Measurements from ENCODE around the gene SLC5A6. TPM values are rescaled to one million over a fixed set of nuclear protein-coding genes. Genes with fewer than 3 reads are reported as not detected.

Gene SLC5A6
- total and polyA plus RNA-seq, 2 of the 4 experiments (the other 2 are of a cell fraction) = 28.8 to 34.2 TPM

- peaks cover 9% of the 10 kb centered on the region; the same call in 1 of the 2 replicates for H3K9me1 ChIP-seq (ENCODE audit: insufficient read depth, low read length)
- no peak overlapping the region for H2BK15ac ChIP-seq (ENCODE audit: low read depth, low read length)
- no peak overlapping the region for H2AK5ac ChIP-seq (ENCODE audit: low read depth, low read length)
- H3K27ac ChIP-seq (ENCODE audit: insufficient read depth, low read length) = no peak overlapping the region
- no TSS peak for BruUV-seq (replicated peaks)
- H2AFZ ChIP-seq (replicated peaks; ENCODE audit: low read length, poor library complexity) = peak overlapping the region; percentile 39
- TF ChIP-seq CEBPB (IDR thresholded peaks at IDR 0.05; ENCODE audit: low read depth, low read length) = no peak
- TF ChIP-seq MAZ (IDR thresholded peaks at IDR 0.05; ENCODE audit: borderline replicate concordance, low read depth, low read length) = no peak
- TF ChIP-seq POLR2A (IDR thresholded peaks at IDR 0.05; ENCODE audit: low read depth, low read length) = no peak
- TF ChIP-seq SMC3 (IDR thresholded peaks at IDR 0.05; ENCODE audit: low read depth, low read length) = no peak
- no peak for TF ChIP-seq ELK1 (IDR thresholded peaks at IDR 0.05; ENCODE audit: borderline replicate concordance, low read depth, low read length)
- TF ChIP-seq MAFK (IDR thresholded peaks at IDR 0.05; ENCODE audit: low read depth, low read length) = no peak
- no peak for TF ChIP-seq CTCF (conservative IDR thresholded peaks at IDR 0.05; ENCODE audit: low read depth, low read length)
- TF ChIP-seq RFX5 (IDR thresholded peaks at IDR 0.05; ENCODE audit: low read depth, low read length) = no peak
- TF ChIP-seq RCOR1 (IDR thresholded peaks at IDR 0.05; ENCODE audit: insufficient replicate concordance, low read length) = no peak
- TF ChIP-seq USF2 (IDR thresholded peaks at IDR 0.05; ENCODE audit: low read depth, low read length) = no peak
- no peak for TF ChIP-seq BHLHE40 (IDR thresholded peaks at IDR 0.05; ENCODE audit: low read depth, low read length)
- TF ChIP-seq MXI1 (IDR thresholded peaks at IDR 0.05; ENCODE audit: borderline replicate concordance, low read depth, low read length) = no peak
- no peak for TF ChIP-seq FOS (IDR thresholded peaks at IDR 0.05; ENCODE audit: low read depth, low read length)
- TF ChIP-seq RAD21 (IDR thresholded peaks at IDR 0.05; ENCODE audit: low read length) = no peak
- intact Hi-C loops (cut with micrococcal nuclease) = no loop called here
- H3K4me1 ChIP-seq (ENCODE audit: control insufficient read depth, insufficient read depth, low read length) = peaks cover 6% of the 10 kb centered on the region
- no peaks in the 10 kb centered on the region for H3K36me3 ChIP-seq (ENCODE audit: control insufficient read depth, insufficient read depth, low read length)
- 0 out of 2 replicates have a peak overlapping the region, but pooled peaks have one; percentile 4 for H3K23ac ChIP-seq (ENCODE audit: low read depth, low read length)
- H4K8ac ChIP-seq (ENCODE audit: low read depth in 2 of 2, low read length in 2 of 2) = no peak overlapping the region
- peak overlapping the region; percentile 43 for H2AK9ac ChIP-seq (replicated peaks; ENCODE audit: low read depth, low read length, poor library complexity)
- no peak overlapping the region for H4K5ac ChIP-seq (ENCODE audit: low read depth, low read length)
- ATAC-seq (ENCODE audit: low read depth) = peak; percentile 67
- DNase-seq = no peak
- no peak overlapping the region for H3K56ac ChIP-seq (ENCODE audit: extremely low read depth, insufficient read depth, low read length)
- no peak overlapping the region for H3K14ac ChIP-seq (replicated peaks; ENCODE audit: low read depth, low read length)
- no peak overlapping the region; the same call in 1 of the 2 replicates for H3K4me2 ChIP-seq (ENCODE audit: low read depth, low read length)
- H3K18ac ChIP-seq (ENCODE audit: low read depth, low read length) = no peak overlapping the region
- H4K20me1 ChIP-seq (ENCODE audit: insufficient read depth, low read length) = no peaks in the 10 kb centered on the region
- no peak overlapping the region for H4K91ac ChIP-seq (ENCODE audit: insufficient read depth, low read depth, low read length)
- CTCF ChIA-PET = interaction anchor here (1.4 to 1.6 kb wide), 2 partner anchors 9 to 48 kb away, joined by 3 to 6 read pairs; no protein-coding TSS in a partner anchor
- 24% methylated on average over 9 of the region's 13 CpGs; no CpG with 5 or more reads in 1 of the 2 experiments for WGBS, 2 experiments (ENCODE audit: extremely low coverage in 2 of 2, insufficient read length in 1 of 2)
- POLR2A ChIA-PET (ENCODE audit: unreplicated experiment) = no interaction called here
- H3K27me3 ChIP-seq (ENCODE audit: control insufficient read depth, insufficient read depth, low read length) = peaks cover 35% of the 10 kb centered on the region
- H3K9ac ChIP-seq (ENCODE audit: low read depth, low read length) = no peak overlapping the region
- H3K4ac ChIP-seq (ENCODE audit: low read depth, low read length) = no peak overlapping the region
- no peak overlapping the region for H2BK5ac ChIP-seq (ENCODE audit: low read depth, low read length, poor library complexity, severe bottlenecking)
- H2BK120ac ChIP-seq (ENCODE audit: low read depth, low read length) = no peak overlapping the region
- H2BK20ac ChIP-seq (ENCODE audit: low read depth, low read length) = no peak overlapping the region
- no peak overlapping the region for H3K4me3 ChIP-seq (ENCODE audit: insufficient read depth, low read depth, low read length)
- no peaks in the 10 kb centered on the region for H3K9me3 ChIP-seq (ENCODE audit: control insufficient read depth, insufficient read depth, low read length)
- H3K79me1 ChIP-seq (ENCODE audit: low read depth in 1 of 2, low read length in 2 of 2) = no peaks in the 10 kb centered on the region
- dilution Hi-C loops (cut with HindIII; ENCODE audit: low sequenced_read_pairs, unreplicated experiment) = no loop called here
- in situ Hi-C loops (cut with MboI; ENCODE audit: low sequenced_read_pairs) = no loop called here
These were observed 43.1 kb upstream of the SLC5A6 start for GRCh38 chr2:27255187-27255586.

Data from IMR-90 (cell line).